HepG2 (cell line): ENCODE results near the gene DCDC2. TPM values are rescaled to one million over a fixed set of nuclear protein-coding genes. Genes with fewer than 3 reads are reported as not detected.
A peak's percentile ranks its signal among the peaks of the same experiment; 100 is the strongest.

Source experiments
- EP300 ChIP-seq, 3 experiments: sonication (generic) in 1 of 3; formaldehyde crosslinking in 1 of 3; IDR thresholded peaks; 2 replicates each; pipeline versions ENCODE4 v1.5.1 to v1.6.1; 2011 to 2020; ENCODE audit warnings: low read depth in 2 of 3, low read length in 2 of 3, borderline replicate concordance in 1 of 3, improper control_type of control experiment in 1 of 3, mild to moderate bottlenecking in 1 of 3, missing genetic modification reagents in 1 of 3, moderate library complexity in 1 of 3
- ETV5 ChIP-seq: IDR thresholded peaks from 2 replicates; pipeline ENCODE4 v1.6.1; 2018; ENCODE audit warnings: missing biosample characterization, missing genetic modification reagents, inconsistent platforms, borderline replicate concordance
- HMG20B ChIP-seq: conservative IDR thresholded peaks from 2 replicates; pipeline ENCODE4 v1.6.1; 2016; ENCODE audit warnings: missing genetic modification reagents, missing compliant biosample characterization
- HNF1B ChIP-seq: sonication (generic); formaldehyde crosslinking; IDR thresholded peaks from 2 replicates; pipeline ENCODE4 v1.5.1; 2020; ENCODE audit warnings: mild to moderate bottlenecking, moderate library complexity, missing genetic modification reagents
- MATR3 ChIP-seq: sonication (generic); formaldehyde crosslinking; IDR thresholded peaks from 2 replicates; pipeline ENCODE4 v1.4.0; 2020; ENCODE audit warnings: missing genetic modification reagents
- PAXIP1 ChIP-seq: sonication (generic); formaldehyde crosslinking; conservative IDR thresholded peaks from 2 replicates; pipeline ENCODE4 v1.4.0; 2020; ENCODE audit warnings: mild to moderate bottlenecking, missing genetic modification reagents, moderate library complexity
- RXRA ChIP-seq: sonication (generic); formaldehyde crosslinking; IDR thresholded peaks from 2 replicates; pipeline ENCODE4 v1.5.1; 2020; ENCODE audit warnings: missing genetic modification reagents
- SP5 ChIP-seq: IDR thresholded peaks from 2 replicates; pipeline ENCODE4 v1.6.1; 2016; ENCODE audit warnings: low read depth, borderline replicate concordance
- SRF ChIP-seq: IDR thresholded peaks from 2 replicates; pipeline ENCODE4 v1.6.1; 2011; ENCODE audit warnings: mild to moderate bottlenecking, low read depth, low read length, moderate library complexity
- TBX3 ChIP-seq: fragments of 450-650 bp; IDR thresholded peaks from 2 replicates; pipeline ENCODE4 v1.6.1; 2017; ENCODE audit warnings: antibody characterized with exemption, mild to moderate bottlenecking, inconsistent platforms, borderline replicate concordance
- TFAP4 ChIP-seq: sonication (generic); IDR thresholded peaks from 2 replicates; pipeline ENCODE4 v1.6.1; 2016; ENCODE audit warnings: low read depth, borderline replicate concordance
- ZNF264 ChIP-seq: sonication (generic); formaldehyde crosslinking; IDR thresholded peaks from 2 replicates; pipeline ENCODE4 v1.4.0; 2020; ENCODE audit warnings: missing genetic modification reagents
- polyA plus RNA-seq, 8 experiments: library from polyadenylated mRNA; depleted of rRNA in 3 of 8; stranded (reverse) in 7 of 8; unstranded in 1 of 8; fragments of >200 nt; fragmentation: Illumina TruSeq in 4 of 8; extraction: Trizol in 4 of 8; gene quantifications; 2 replicates each; pipeline versions ENCODE4 v1.2.1 to v1.2.3, GENCODE V29; 2011 to 2016; ENCODE audit warnings: low read depth in 4 of 8, missing spikeins in 1 of 8, mixed read lengths in 1 of 8; ENCODE audit not compliant: insufficient read depth in 1 of 8
- total RNA-seq, 5 experiments: library from RNA; depleted of rRNA; stranded (reverse); fragments of >200 nt; fragmentation: Illumina TruSeq; extraction: Trizol; gene quantifications; 2 replicates each; pipeline ENCODE4 v1.2.3, GENCODE V29; 2016; ENCODE audit warnings: low read depth in 1 of 5
- TF ChIP-seq, protein P1 (sequence below): sonication (generic); formaldehyde crosslinking; conservative IDR thresholded peaks from 2 replicates; pipeline ENCODE4 v1.5.0; 2020; ENCODE audit warnings: missing genetic modification reagents
- TF ChIP-seq, protein P2 (sequence below): sonication (generic); formaldehyde crosslinking; IDR thresholded peaks from 2 replicates; pipeline ENCODE4 v1.4.0; 2020; ENCODE audit warnings: missing genetic modification reagents
- TF ChIP-seq, protein P3 (sequence below): IDR thresholded peaks from 2 replicates; pipeline ENCODE4 v1.6.1; 2016; ENCODE audit warnings: low read depth, control low read depth

Gene DCDC2
- total and polyA plus RNA-seq, 2 of the 13 experiments (the other 11 are each of a cell fraction or from before 2014, with no cell fraction given), result 9.0 to 36.2 TPM

DNA sequence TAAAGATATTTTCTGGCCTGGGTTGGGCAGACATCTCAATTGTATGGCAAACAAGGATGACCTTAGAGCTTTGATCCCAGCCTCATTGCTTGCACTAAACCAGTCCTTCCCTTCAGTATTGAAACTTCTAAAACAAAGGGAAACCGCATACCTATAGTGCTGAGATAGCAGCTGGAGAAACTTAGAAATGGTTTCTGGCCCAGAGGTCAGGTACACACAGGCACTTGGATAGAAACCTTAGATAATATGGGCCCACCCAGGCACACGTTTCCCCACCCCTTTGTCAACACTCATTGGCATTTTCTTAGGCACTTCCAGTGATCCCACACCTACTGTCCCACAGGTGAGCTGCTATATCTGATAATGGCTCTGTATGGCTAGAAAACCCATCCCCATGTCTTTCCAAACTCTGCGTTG is 209.7 kb downstream of the DCDC2 start (continued):
- TF ChIP-seq HNF1B (CRISPR knock-in tag) (no peak), MATR3 (CRISPR knock-in tag) (no peak), RXRA (CRISPR knock-in tag) (peak; percentile 85; the same call in 1 of the 2 replicates), SRF (no peak), HMG20B (peak; percentile 89), EP300 (IDR thresholded peaks at IDR 0.05; ENCODE audit: low read depth in 2 of 2, low read length in 2 of 2) (peak; percentile 86 to 95; a peak in 3 of 4 replicates), EP300 (CRISPR knock-in tag; IDR thresholded peaks at IDR 0.05; ENCODE audit: borderline replicate concordance) (peak; percentile 84), ETV5 (CRISPR knock-in tag) (peak; percentile 55; the same call in 1 of the 2 replicates), PAXIP1 (peak; percentile 92), TFAP4 (peak; percentile 87), SP5 (peak; percentile 95), ZNF264 (CRISPR knock-in tag) (peak; percentile 67; the same call in 1 of the 2 replicates), TBX3 (peak; percentile 82)
- TF ChIP-seq, protein P1, sequence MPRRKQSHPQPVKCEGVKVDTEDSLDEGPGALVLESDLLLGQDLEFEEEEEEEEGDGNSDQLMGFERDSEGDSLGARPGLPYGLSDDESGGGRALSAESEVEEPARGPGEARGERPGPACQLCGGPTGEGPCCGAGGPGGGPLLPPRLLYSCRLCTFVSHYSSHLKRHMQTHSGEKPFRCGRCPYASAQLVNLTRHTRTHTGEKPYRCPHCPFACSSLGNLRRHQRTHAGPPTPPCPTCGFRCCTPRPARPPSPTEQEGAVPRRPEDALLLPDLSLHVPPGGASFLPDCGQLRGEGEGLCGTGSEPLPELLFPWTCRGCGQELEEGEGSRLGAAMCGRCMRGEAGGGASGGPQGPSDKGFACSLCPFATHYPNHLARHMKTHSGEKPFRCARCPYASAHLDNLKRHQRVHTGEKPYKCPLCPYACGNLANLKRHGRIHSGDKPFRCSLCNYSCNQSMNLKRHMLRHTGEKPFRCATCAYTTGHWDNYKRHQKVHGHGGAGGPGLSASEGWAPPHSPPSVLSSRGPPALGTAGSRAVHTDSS, result no peak
- TF ChIP-seq, protein P2, sequence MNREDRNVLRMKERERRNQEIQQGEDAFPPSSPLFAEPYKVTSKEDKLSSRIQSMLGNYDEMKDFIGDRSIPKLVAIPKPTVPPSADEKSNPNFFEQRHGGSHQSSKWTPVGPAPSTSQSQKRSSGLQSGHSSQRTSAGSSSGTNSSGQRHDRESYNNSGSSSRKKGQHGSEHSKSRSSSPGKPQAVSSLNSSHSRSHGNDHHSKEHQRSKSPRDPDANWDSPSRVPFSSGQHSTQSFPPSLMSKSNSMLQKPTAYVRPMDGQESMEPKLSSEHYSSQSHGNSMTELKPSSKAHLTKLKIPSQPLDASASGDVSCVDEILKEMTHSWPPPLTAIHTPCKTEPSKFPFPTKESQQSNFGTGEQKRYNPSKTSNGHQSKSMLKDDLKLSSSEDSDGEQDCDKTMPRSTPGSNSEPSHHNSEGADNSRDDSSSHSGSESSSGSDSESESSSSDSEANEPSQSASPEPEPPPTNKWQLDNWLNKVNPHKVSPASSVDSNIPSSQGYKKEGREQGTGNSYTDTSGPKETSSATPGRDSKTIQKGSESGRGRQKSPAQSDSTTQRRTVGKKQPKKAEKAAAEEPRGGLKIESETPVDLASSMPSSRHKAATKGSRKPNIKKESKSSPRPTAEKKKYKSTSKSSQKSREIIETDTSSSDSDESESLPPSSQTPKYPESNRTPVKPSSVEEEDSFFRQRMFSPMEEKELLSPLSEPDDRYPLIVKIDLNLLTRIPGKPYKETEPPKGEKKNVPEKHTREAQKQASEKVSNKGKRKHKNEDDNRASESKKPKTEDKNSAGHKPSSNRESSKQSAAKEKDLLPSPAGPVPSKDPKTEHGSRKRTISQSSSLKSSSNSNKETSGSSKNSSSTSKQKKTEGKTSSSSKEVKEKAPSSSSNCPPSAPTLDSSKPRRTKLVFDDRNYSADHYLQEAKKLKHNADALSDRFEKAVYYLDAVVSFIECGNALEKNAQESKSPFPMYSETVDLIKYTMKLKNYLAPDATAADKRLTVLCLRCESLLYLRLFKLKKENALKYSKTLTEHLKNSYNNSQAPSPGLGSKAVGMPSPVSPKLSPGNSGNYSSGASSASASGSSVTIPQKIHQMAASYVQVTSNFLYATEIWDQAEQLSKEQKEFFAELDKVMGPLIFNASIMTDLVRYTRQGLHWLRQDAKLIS (CRISPR knock-in tag), result peak; percentile 10; the same call in 1 of the 2 replicates
- TF ChIP-seq, protein P3, sequence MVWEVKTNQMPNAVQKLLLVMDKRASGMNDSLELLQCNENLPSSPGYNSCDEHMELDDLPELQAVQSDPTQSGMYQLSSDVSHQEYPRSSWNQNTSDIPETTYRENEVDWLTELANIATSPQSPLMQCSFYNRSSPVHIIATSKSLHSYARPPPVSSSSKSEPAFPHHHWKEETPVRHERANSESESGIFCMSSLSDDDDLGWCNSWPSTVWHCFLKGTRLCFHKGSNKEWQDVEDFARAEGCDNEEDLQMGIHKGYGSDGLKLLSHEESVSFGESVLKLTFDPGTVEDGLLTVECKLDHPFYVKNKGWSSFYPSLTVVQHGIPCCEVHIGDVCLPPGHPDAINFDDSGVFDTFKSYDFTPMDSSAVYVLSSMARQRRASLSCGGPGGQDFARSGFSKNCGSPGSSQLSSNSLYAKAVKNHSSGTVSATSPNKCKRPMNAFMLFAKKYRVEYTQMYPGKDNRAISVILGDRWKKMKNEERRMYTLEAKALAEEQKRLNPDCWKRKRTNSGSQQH (CRISPR knock-in tag), result no peak
